ENCODE measurements around the gene PWWP2A.

- TF ChIP-seq, protein P1, sequence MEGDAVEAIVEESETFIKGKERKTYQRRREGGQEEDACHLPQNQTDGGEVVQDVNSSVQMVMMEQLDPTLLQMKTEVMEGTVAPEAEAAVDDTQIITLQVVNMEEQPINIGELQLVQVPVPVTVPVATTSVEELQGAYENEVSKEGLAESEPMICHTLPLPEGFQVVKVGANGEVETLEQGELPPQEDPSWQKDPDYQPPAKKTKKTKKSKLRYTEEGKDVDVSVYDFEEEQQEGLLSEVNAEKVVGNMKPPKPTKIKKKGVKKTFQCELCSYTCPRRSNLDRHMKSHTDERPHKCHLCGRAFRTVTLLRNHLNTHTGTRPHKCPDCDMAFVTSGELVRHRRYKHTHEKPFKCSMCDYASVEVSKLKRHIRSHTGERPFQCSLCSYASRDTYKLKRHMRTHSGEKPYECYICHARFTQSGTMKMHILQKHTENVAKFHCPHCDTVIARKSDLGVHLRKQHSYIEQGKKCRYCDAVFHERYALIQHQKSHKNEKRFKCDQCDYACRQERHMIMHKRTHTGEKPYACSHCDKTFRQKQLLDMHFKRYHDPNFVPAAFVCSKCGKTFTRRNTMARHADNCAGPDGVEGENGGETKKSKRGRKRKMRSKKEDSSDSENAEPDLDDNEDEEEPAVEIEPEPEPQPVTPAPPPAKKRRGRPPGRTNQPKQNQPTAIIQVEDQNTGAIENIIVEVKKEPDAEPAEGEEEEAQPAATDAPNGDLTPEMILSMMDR (conservative IDR thresholded peaks at IDR 0.05; ENCODE audit: low read depth, low read length), result 0 out of 2 replicates have a peak, but pooled peaks have one; percentile 9
- no peak for TF ChIP-seq MXI1 (IDR thresholded peaks at IDR 0.05; ENCODE audit: borderline replicate concordance, low read depth, low read length)
- peak; percentile 60; the same call in 1 of the 2 replicates for TF ChIP-seq POLR2A (IDR thresholded peaks at IDR 0.05; ENCODE audit: low read depth, low read length)
- no peak for TF ChIP-seq CEBPB (IDR thresholded peaks at IDR 0.05; ENCODE audit: low read depth, low read length)
- TF ChIP-seq CHD1 (IDR thresholded peaks at IDR 0.05; ENCODE audit: low read depth, low read length), result no peak
- TF ChIP-seq NFE2L2 (IDR thresholded peaks at IDR 0.05; ENCODE audit: low read depth, low read length), result no peak
- TF ChIP-seq SMC3 (IDR thresholded peaks at IDR 0.05; ENCODE audit: low read depth, low read length), result no peak
- TF ChIP-seq ELK1 (IDR thresholded peaks at IDR 0.05; ENCODE audit: borderline replicate concordance, low read depth, low read length), result no peak
- TF ChIP-seq, protein P2, sequence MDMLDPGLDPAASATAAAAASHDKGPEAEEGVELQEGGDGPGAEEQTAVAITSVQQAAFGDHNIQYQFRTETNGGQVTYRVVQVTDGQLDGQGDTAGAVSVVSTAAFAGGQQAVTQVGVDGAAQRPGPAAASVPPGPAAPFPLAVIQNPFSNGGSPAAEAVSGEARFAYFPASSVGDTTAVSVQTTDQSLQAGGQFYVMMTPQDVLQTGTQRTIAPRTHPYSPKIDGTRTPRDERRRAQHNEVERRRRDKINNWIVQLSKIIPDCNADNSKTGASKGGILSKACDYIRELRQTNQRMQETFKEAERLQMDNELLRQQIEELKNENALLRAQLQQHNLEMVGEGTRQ (IDR thresholded peaks at IDR 0.05; ENCODE audit: low read depth, low read length), result peak; percentile 70
- TF ChIP-seq MAZ (IDR thresholded peaks at IDR 0.05; ENCODE audit: borderline replicate concordance, low read depth, low read length), result peak; percentile 81
- no peak for TF ChIP-seq RAD21 (IDR thresholded peaks at IDR 0.05; ENCODE audit: low read length)
These were observed at the start of gene PWWP2A for GRCh38 chr5:160119142-160119904.

Measured in IMR-90 (cell line).